WTC11 (cell line): ENCODE data around the gene ZNF716. TPM values are rescaled to one million over a fixed set of nuclear protein-coding genes. Genes with fewer than 3 reads are reported as not detected.

Source experiments
- ATAC-seq: fragments of 200-7000 bp; cut with Tn5 transposase; 2 replicates; pipeline ENCODE4 v1.10.0; 2021; ENCODE audit warnings: mild to moderate bottlenecking, moderate library complexity
- CTCF ChIA-PET: fragments of 300-600 bp; sonication (Branson Sonifier 250); formaldehyde crosslinking; loops from one replicate; lab custom pipeline; 2021; ENCODE audit warnings: antibody characterized with exemption; lab: Charles Lee
- POLR2A ChIA-PET: fragments of 350-600 bp; sonication (Branson Sonifier 250); formaldehyde crosslinking; loops from one replicate; lab custom pipeline; 2021; ENCODE audit warnings: antibody characterized with exemption; lab: Charles Lee
- DNase-seq: peaks from one replicate; pipeline ENCODE4 v3.0.0; 2021; ENCODE audit warnings: low spot score
- H3K27ac Mint-ChIP-seq: 2 replicates; pipeline ENCODE4 v1.8.0; 2021; ENCODE audit warnings: mixed read lengths
- H3K27me3 Mint-ChIP-seq: 2 replicates; pipeline ENCODE4 v1.8.0; 2021; ENCODE audit warnings: low read depth, mild to moderate bottlenecking, moderate library complexity, mixed read lengths
- H3K36me3 Mint-ChIP-seq: 2 replicates; pipeline ENCODE4 v1.8.0; 2021; ENCODE audit warnings: mixed read lengths
- H3K4me1 Mint-ChIP-seq: 2 replicates; pipeline ENCODE4 v1.8.0; 2022; ENCODE audit warnings: mixed read lengths
- H3K4me3 Mint-ChIP-seq: 2 replicates; pipeline ENCODE4 v1.8.0; 2021; ENCODE audit warnings: mild to moderate bottlenecking, moderate library complexity, mixed read lengths
- H3K9me3 Mint-ChIP-seq: 2 replicates; pipeline ENCODE4 v1.8.0; 2021; ENCODE audit warnings: mixed read lengths
- FOXJ3 ChIP-seq: sonication (generic); formaldehyde crosslinking; IDR thresholded peaks from 2 replicates; pipeline ENCODE4 v1.9.0; 2021; ENCODE audit warnings: missing genetic modification reagents, mild to moderate bottlenecking, borderline replicate concordance
- GABPB1 ChIP-seq: sonication (generic); formaldehyde crosslinking; IDR thresholded peaks from 2 replicates; pipeline ENCODE4 v1.8.1; 2023; ENCODE audit warnings: mild to moderate bottlenecking, missing genetic modification reagents
- JUN ChIP-seq: sonication (generic); formaldehyde crosslinking; IDR thresholded peaks from 2 replicates; pipeline ENCODE4 v1.8.0; 2023; ENCODE audit warnings: mild to moderate bottlenecking, missing genetic modification reagents
- NFYB ChIP-seq: sonication (generic); formaldehyde crosslinking; conservative IDR thresholded peaks from 2 replicates; pipeline ENCODE4 v1.8.0; 2022; ENCODE audit warnings: low read depth, missing genetic modification reagents
- NR3C1 ChIP-seq: sonication (generic); formaldehyde crosslinking; conservative IDR thresholded peaks from 2 replicates; pipeline ENCODE4 v1.8.1; 2023; ENCODE audit warnings: low read depth, mild to moderate bottlenecking, missing genetic modification reagents
- TCF7 ChIP-seq: sonication (generic); formaldehyde crosslinking; IDR thresholded peaks from 2 replicates; pipeline ENCODE4 v1.8.0; 2022; ENCODE audit warnings: mild to moderate bottlenecking, low read depth, missing genetic modification reagents, moderate library complexity
- TEAD1 ChIP-seq: sonication (generic); formaldehyde crosslinking; IDR thresholded peaks from 2 replicates; pipeline ENCODE4 v1.8.0; 2022; ENCODE audit warnings: mild to moderate bottlenecking, missing genetic modification reagents
- TP53 ChIP-seq: sonication (generic); formaldehyde crosslinking; IDR thresholded peaks from 2 replicates; pipeline ENCODE4 v1.8.1; 2023; ENCODE audit warnings: mild to moderate bottlenecking, missing genetic modification reagents
- ZBTB21 ChIP-seq: sonication (generic); formaldehyde crosslinking; IDR thresholded peaks from 2 replicates; pipeline ENCODE4 v1.8.1; 2023; ENCODE audit warnings: mild to moderate bottlenecking, missing genetic modification reagents, borderline replicate concordance
- ZNF317 ChIP-seq: sonication (generic); formaldehyde crosslinking; IDR thresholded peaks from 2 replicates; pipeline ENCODE4 v1.8.1; 2023; ENCODE audit warnings: low read depth, mild to moderate bottlenecking, moderate library complexity, missing genetic modification reagents, borderline replicate concordance
- ZNF416 ChIP-seq: fragments of 250-450 bp; sonication (Bioruptor Pico); IDR thresholded peaks from 2 replicates; pipeline ENCODE4 v1.9.0; 2021; ENCODE audit warnings: mild to moderate bottlenecking, inconsistent platforms
- total RNA-seq: library from RNA; stranded (reverse); gene quantifications from 3 replicates; pipeline ENCODE4 v1.2.3, GENCODE V29; 2021
- TF ChIP-seq, protein P1 (sequence below): sonication (generic); formaldehyde crosslinking; IDR thresholded peaks from 2 replicates; pipeline ENCODE4 v1.8.0; 2022; ENCODE audit warnings: mild to moderate bottlenecking, missing genetic modification reagents
- TF ChIP-seq, protein P2 (sequence below): fragments of 200-600 bp; IDR thresholded peaks from 2 replicates; pipeline ENCODE4 v1.8.0; 2022; ENCODE audit warnings: antibody characterized with exemption
- TF ChIP-seq, protein P3 (sequence below): sonication (generic); formaldehyde crosslinking; IDR thresholded peaks from 2 replicates; pipeline ENCODE4 v1.8.1; 2023; ENCODE audit warnings: mild to moderate bottlenecking, missing genetic modification reagents, borderline replicate concordance
- TF ChIP-seq, protein P4 (sequence below): fragments of 250-450 bp; sonication (Bioruptor Pico); IDR thresholded peaks from 2 replicates; pipeline ENCODE4 v2.1.2; 2022; ENCODE audit warnings: mild to moderate bottlenecking, moderate library complexity
- TF ChIP-seq, protein P5 (sequence below): sonication (generic); formaldehyde crosslinking; IDR thresholded peaks from 2 replicates; pipeline ENCODE4 v1.8.0; 2023; ENCODE audit warnings: mild to moderate bottlenecking, missing genetic modification reagents
- TF ChIP-seq, protein P6 (sequence below): sonication (generic); formaldehyde crosslinking; IDR thresholded peaks from 2 replicates; pipeline ENCODE4 v1.8.0; 2022; ENCODE audit warnings: mild to moderate bottlenecking, missing genetic modification reagents

The ZNF716 gene
- total RNA-seq, 1 experiment from 2014 or later = not detected

DNA sequence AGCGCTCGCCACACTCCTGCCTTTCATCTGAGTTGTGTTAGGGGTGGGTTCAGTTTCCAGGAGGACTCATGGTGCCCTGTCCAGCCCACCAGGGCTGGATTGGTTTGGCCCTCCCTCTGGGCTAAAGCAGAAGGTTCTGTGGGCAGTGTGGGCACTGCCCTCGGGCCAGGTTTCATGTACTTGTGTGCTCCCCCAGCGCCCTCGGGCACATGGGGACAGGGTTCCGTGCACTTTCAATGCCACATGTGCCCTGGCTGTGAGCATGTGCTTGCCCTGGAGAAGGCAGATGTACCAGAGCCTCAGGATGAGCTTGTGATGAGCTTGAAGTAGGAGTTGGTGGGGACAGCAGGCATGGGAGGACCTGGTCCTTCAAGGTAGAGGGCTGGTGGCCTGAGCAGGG lies 35.6 kb upstream of the ZNF716 start (continued):
- TF ChIP-seq, protein P1, sequence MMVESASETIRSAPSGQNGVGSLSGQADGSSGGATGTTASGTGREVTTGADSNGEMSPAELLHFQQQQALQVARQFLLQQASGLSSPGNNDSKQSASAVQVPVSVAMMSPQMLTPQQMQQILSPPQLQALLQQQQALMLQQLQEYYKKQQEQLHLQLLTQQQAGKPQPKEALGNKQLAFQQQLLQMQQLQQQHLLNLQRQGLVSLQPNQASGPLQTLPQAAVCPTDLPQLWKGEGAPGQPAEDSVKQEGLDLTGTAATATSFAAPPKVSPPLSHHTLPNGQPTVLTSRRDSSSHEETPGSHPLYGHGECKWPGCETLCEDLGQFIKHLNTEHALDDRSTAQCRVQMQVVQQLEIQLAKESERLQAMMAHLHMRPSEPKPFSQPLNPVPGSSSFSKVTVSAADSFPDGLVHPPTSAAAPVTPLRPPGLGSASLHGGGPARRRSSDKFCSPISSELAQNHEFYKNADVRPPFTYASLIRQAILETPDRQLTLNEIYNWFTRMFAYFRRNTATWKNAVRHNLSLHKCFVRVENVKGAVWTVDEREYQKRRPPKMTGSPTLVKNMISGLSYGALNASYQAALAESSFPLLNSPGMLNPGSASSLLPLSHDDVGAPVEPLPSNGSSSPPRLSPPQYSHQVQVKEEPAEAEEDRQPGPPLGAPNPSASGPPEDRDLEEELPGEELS = no peak

DNA sequence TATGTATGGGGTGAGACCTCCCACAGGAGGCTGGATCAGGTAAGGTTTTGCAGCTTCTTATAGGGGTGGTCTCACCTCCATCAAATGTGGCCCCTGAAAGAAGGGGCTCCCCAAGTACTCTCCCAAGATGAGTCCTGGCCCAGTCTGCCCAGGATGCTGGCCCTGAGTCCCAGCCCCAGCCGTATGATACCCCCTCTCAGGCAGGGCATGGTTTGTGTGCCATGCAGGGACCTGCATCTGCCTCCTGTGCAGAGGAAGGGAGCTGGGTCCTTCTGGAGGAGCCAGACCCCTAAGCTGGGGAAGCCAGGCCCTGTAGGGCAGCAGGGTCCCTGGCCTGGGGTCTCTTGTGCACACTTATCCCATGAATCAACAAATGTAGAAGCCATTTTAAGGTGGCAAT lies 35.1 kb upstream of the ZNF716 start:
- H3K27me3 Mint-ChIP-seq = peaks cover 17% of the 10 kb centered on the region; the same call in 1 of the 2 replicates
- no peaks in the 10 kb centered on the region for H3K4me1 Mint-ChIP-seq
- TF ChIP-seq TEAD1 (CRISPR knock-in tag) (no peak), ZNF416 (CRISPR knock-in tag) (no peak), GABPB1 (CRISPR knock-in tag) (no peak)
- TF ChIP-seq, protein P2, sequence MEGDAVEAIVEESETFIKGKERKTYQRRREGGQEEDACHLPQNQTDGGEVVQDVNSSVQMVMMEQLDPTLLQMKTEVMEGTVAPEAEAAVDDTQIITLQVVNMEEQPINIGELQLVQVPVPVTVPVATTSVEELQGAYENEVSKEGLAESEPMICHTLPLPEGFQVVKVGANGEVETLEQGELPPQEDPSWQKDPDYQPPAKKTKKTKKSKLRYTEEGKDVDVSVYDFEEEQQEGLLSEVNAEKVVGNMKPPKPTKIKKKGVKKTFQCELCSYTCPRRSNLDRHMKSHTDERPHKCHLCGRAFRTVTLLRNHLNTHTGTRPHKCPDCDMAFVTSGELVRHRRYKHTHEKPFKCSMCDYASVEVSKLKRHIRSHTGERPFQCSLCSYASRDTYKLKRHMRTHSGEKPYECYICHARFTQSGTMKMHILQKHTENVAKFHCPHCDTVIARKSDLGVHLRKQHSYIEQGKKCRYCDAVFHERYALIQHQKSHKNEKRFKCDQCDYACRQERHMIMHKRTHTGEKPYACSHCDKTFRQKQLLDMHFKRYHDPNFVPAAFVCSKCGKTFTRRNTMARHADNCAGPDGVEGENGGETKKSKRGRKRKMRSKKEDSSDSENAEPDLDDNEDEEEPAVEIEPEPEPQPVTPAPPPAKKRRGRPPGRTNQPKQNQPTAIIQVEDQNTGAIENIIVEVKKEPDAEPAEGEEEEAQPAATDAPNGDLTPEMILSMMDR = no peak
- TF ChIP-seq, all 79 proteins: peak for 0
- ATAC-seq (no peak), DNase-seq (no peak)
- no peak overlapping the region for H3K4me3 Mint-ChIP-seq
- H3K27ac Mint-ChIP-seq = no peak overlapping the region
- peaks cover 67% of the 10 kb centered on the region for H3K9me3 Mint-ChIP-seq
- peaks cover 70% of the 10 kb centered on the region for H3K36me3 Mint-ChIP-seq
- ChIA-PET POLR2A (no interaction called here), CTCF (no interaction called here)

DNA sequence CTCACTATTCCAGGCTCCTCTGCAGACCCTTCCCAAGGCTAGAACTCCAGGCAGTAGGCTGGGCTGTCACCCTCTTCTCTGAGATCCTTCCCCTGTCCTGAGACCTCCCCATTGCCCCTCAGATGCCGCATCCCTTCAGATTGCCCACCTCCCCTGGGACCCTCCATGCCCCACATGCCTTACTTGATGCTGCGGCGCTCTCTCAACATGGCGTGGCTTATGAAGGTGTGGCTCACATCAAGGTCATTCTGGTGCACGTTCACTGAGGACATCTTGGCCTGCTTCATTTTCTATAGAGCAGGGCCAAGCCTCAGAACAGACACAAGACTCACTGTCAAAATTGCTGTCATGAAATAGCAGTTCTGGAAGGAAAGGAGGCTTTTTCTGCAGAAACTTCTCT lies 34.7 kb upstream of the ZNF716 start:
- ChIA-PET CTCF (no interaction called here), POLR2A (no interaction called here)
- no peaks in the 10 kb centered on the region for H3K4me1 Mint-ChIP-seq
- DNase-seq (no peak), ATAC-seq (no peak)
- peaks cover 68% of the 10 kb centered on the region for H3K36me3 Mint-ChIP-seq
- H3K27me3 Mint-ChIP-seq = peaks cover 17% of the 10 kb centered on the region; the same call in 1 of the 2 replicates
- H3K27ac Mint-ChIP-seq = no peak overlapping the region
- no peak overlapping the region for H3K4me3 Mint-ChIP-seq
- H3K9me3 Mint-ChIP-seq = peaks cover 64% of the 10 kb centered on the region
- no peak for TF ChIP-seq TEAD1 (CRISPR knock-in tag)
- no peak for TF ChIP-seq ZBTB21 (CRISPR knock-in tag)
- no peak for TF ChIP-seq GABPB1 (CRISPR knock-in tag)
- TF ChIP-seq, protein P3, sequence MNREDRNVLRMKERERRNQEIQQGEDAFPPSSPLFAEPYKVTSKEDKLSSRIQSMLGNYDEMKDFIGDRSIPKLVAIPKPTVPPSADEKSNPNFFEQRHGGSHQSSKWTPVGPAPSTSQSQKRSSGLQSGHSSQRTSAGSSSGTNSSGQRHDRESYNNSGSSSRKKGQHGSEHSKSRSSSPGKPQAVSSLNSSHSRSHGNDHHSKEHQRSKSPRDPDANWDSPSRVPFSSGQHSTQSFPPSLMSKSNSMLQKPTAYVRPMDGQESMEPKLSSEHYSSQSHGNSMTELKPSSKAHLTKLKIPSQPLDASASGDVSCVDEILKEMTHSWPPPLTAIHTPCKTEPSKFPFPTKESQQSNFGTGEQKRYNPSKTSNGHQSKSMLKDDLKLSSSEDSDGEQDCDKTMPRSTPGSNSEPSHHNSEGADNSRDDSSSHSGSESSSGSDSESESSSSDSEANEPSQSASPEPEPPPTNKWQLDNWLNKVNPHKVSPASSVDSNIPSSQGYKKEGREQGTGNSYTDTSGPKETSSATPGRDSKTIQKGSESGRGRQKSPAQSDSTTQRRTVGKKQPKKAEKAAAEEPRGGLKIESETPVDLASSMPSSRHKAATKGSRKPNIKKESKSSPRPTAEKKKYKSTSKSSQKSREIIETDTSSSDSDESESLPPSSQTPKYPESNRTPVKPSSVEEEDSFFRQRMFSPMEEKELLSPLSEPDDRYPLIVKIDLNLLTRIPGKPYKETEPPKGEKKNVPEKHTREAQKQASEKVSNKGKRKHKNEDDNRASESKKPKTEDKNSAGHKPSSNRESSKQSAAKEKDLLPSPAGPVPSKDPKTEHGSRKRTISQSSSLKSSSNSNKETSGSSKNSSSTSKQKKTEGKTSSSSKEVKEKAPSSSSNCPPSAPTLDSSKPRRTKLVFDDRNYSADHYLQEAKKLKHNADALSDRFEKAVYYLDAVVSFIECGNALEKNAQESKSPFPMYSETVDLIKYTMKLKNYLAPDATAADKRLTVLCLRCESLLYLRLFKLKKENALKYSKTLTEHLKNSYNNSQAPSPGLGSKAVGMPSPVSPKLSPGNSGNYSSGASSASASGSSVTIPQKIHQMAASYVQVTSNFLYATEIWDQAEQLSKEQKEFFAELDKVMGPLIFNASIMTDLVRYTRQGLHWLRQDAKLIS (CRISPR knock-in tag) = no peak
- TF ChIP-seq, protein P4, sequence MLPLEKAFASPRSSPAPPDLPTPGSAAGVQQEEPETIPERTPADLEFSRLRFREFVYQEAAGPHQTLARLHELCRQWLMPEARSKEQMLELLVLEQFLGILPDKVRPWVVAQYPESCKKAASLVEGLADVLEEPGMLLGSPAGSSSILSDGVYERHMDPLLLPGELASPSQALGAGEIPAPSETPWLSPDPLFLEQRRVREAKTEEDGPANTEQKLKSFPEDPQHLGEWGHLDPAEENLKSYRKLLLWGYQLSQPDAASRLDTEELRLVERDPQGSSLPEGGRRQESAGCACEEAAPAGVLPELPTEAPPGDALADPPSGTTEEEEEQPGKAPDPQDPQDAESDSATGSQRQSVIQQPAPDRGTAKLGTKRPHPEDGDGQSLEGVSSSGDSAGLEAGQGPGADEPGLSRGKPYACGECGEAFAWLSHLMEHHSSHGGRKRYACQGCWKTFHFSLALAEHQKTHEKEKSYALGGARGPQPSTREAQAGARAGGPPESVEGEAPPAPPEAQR = no peak
- TF ChIP-seq NFYB (CRISPR knock-in tag) = no peak
- TF ChIP-seq FOXJ3 = no peak
- no peak for TF ChIP-seq JUN (CRISPR knock-in tag)
- no peak for TF ChIP-seq TCF7 (CRISPR knock-in tag)
- no peak for TF ChIP-seq NR3C1 (CRISPR knock-in tag)
- TF ChIP-seq, protein P5, sequence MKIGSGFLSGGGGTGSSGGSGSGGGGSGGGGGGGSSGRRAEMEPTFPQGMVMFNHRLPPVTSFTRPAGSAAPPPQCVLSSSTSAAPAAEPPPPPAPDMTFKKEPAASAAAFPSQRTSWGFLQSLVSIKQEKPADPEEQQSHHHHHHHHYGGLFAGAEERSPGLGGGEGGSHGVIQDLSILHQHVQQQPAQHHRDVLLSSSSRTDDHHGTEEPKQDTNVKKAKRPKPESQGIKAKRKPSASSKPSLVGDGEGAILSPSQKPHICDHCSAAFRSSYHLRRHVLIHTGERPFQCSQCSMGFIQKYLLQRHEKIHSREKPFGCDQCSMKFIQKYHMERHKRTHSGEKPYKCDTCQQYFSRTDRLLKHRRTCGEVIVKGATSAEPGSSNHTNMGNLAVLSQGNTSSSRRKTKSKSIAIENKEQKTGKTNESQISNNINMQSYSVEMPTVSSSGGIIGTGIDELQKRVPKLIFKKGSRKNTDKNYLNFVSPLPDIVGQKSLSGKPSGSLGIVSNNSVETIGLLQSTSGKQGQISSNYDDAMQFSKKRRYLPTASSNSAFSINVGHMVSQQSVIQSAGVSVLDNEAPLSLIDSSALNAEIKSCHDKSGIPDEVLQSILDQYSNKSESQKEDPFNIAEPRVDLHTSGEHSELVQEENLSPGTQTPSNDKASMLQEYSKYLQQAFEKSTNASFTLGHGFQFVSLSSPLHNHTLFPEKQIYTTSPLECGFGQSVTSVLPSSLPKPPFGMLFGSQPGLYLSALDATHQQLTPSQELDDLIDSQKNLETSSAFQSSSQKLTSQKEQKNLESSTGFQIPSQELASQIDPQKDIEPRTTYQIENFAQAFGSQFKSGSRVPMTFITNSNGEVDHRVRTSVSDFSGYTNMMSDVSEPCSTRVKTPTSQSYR = no peak
- no peak for TF ChIP-seq ZNF317 (CRISPR knock-in tag)
- TF ChIP-seq, protein P6, sequence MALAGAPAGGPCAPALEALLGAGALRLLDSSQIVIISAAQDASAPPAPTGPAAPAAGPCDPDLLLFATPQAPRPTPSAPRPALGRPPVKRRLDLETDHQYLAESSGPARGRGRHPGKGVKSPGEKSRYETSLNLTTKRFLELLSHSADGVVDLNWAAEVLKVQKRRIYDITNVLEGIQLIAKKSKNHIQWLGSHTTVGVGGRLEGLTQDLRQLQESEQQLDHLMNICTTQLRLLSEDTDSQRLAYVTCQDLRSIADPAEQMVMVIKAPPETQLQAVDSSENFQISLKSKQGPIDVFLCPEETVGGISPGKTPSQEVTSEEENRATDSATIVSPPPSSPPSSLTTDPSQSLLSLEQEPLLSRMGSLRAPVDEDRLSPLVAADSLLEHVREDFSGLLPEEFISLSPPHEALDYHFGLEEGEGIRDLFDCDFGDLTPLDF (CRISPR knock-in tag) = no peak
- no peak for TF ChIP-seq TP53 (CRISPR knock-in tag)
